Measurements from ENCODE around the gene LRRC74B. TPM values are rescaled to one million over a fixed set of nuclear protein-coding genes. Genes with fewer than 3 reads are reported as not detected.

Gene LRRC74B
- total RNA-seq, 1 experiment from 2014 or later, result not detected

- DNase-seq, result no peak
- Mint-ChIP-seq H3K4me1 (ENCODE audit: low read depth, unreplicated experiment) (no peaks in the 10 kb centered on the region), H3K36me3 (ENCODE audit: insufficient read depth, unreplicated experiment) (no peaks in the 10 kb centered on the region), H3K27me3 (ENCODE audit: unreplicated experiment) (no peaks in the 10 kb centered on the region), H3K4me3 (ENCODE audit: low read depth, unreplicated experiment) (no peak overlapping the region), H3K9me3 (ENCODE audit: low read depth, unreplicated experiment) (no peaks in the 10 kb centered on the region), H3K27ac (ENCODE audit: unreplicated experiment) (no peak overlapping the region)
- TF ChIP-seq CTCF (IDR thresholded peaks at IDR 0.05; ENCODE audit: unreplicated experiment), result no peak
- CTCF ChIA-PET, result no interaction called here
- BruUV-seq (replicated peaks), result no TSS peak
- intact Hi-C loops (cut with micrococcal nuclease; ENCODE audit: unreplicated experiment), result no loop called here
Measured at GRCh38 chr22:21108379-21109115, 62.8 kb downstream of the LRRC74B start.

Small RNA genes lying within 50 kb of the gene (microRNA-seq; reads per million reads assigned to microRNA genes)
- not detected for gene MIR649

Other genes with a start within 250 kb of the LRRC74B start
- gene PI4KA, start 187.1 kb upstream of the LRRC74B start, total RNA-seq (2022), result 69.2 and 77.9 TPM in 2 replicates
- 28.8 and 35.9 TPM in 2 replicates for gene SNAP29, start 186.9 kb upstream of the LRRC74B start, total RNA-seq (2022)
- 68.0 and 69.9 TPM in 2 replicates for gene CRKL, start 128.5 kb upstream of the LRRC74B start, total RNA-seq (2022)
- gene AIFM3, start 78.7 kb upstream of the LRRC74B start, total RNA-seq (2022), result 3.1 and 4.2 TPM in 2 replicates
- 49.3 and 55.4 TPM in 2 replicates for gene LZTR1, start 63.6 kb upstream of the LRRC74B start, total RNA-seq (2022)
- 24.5 and 25.3 TPM in 2 replicates for gene THAP7, start 43.8 kb upstream of the LRRC74B start, total RNA-seq (2022)
- gene P2RX6, start 30.8 kb upstream of the LRRC74B start, total RNA-seq (2022), result 0.26 and 0.42 TPM in 2 replicates
- 0.14 TPM in 1 of 2 replicates, not detected in the other for gene SLC7A4, start 13.4 kb upstream of the LRRC74B start, total RNA-seq (2022)

Measured in Calu3 (cell line).